IMR-90 (cell line): Measurements from ENCODE around the gene STAM2. TPM values are rescaled to one million over a fixed set of nuclear protein-coding genes. Genes with fewer than 3 reads are reported as not detected.

ENCODE experiments used
- ATAC-seq: fragments of 200-7000 bp; cut with Tn5 transposase; 2 replicates; pipeline ENCODE4 v1.9.1; 2020; ENCODE audit warnings: low read depth, mild to moderate bottlenecking, moderate library complexity
- BruUV-seq: library from RNA; stranded (reverse); fragments of 400-500 nt; replicated peaks from 2 replicates; lab custom pipeline; 2021; lab: Mats Ljungman, UMichigan
- CTCF ChIA-PET: fragments of 300-600 bp; formaldehyde crosslinking; extraction: SDS; loops from one replicate; lab custom pipeline; 2021; ENCODE audit warnings: antibody characterized with exemption; lab: Yijun Ruan, JAX
- POLR2A ChIA-PET: fragments of 300-600 bp; sonication (Branson Sonifier 250); formaldehyde crosslinking; loops from one replicate; lab custom pipeline; 2022; ENCODE audit warnings: antibody characterized with exemption; ENCODE audit not compliant: unreplicated experiment; lab: Charles Lee
- DNase-seq: peaks from one replicate; pipeline ENCODE4 v3.0.0; 2013
- H2AFZ ChIP-seq: replicated peaks from 2 replicates; pipeline ENCODE3; 2013; ENCODE audit warnings: low read length, mild to moderate bottlenecking; ENCODE audit not compliant: poor library complexity
- H2AK5ac ChIP-seq: 2 replicates; pipeline ENCODE4 v1.6.1; 2013; ENCODE audit warnings: low read depth, low read length, inconsistent platforms
- H2AK9ac ChIP-seq: replicated peaks from 2 replicates; pipeline ENCODE3; 2013; ENCODE audit warnings: mild to moderate bottlenecking, low read depth, low read length, moderate library complexity; ENCODE audit not compliant: poor library complexity
- H2BK120ac ChIP-seq: 2 replicates; pipeline ENCODE4 v1.6.1; 2013; ENCODE audit warnings: low read depth, low read length, inconsistent platforms
- H2BK15ac ChIP-seq: 3 replicates; pipeline ENCODE4 v1.6.1; 2013; ENCODE audit warnings: low read depth, low read length, inconsistent platforms
- H2BK20ac ChIP-seq: 2 replicates; pipeline ENCODE4 v1.6.1; 2013; ENCODE audit warnings: low read depth, mild to moderate bottlenecking, inconsistent platforms, low read length, moderate library complexity
- H2BK5ac ChIP-seq: 2 replicates; pipeline ENCODE4 v1.6.1; 2013; ENCODE audit warnings: mild to moderate bottlenecking, low read depth, low read length, inconsistent platforms; ENCODE audit not compliant: poor library complexity, severe bottlenecking
- H3K14ac ChIP-seq: replicated peaks from 2 replicates; pipeline ENCODE4 v1.6.1; 2013; ENCODE audit warnings: low read depth, low read length, inconsistent platforms
- H3K18ac ChIP-seq: 2 replicates; pipeline ENCODE4 v1.6.1; 2013; ENCODE audit warnings: low read depth, low read length, control low read depth
- H3K23ac ChIP-seq: 2 replicates; pipeline ENCODE4 v1.6.1; 2013; ENCODE audit warnings: low read depth, low read length, inconsistent platforms
- H3K27ac ChIP-seq: 2 replicates; pipeline ENCODE4 v1.5.1; 2013; ENCODE audit warnings: mild to moderate bottlenecking, control low read depth, low read length; ENCODE audit not compliant: insufficient read depth
- H3K27me3 ChIP-seq: 2 replicates; pipeline ENCODE4 v1.6.1; 2013; ENCODE audit warnings: low read length; ENCODE audit not compliant: control insufficient read depth, insufficient read depth
- H3K36me3 ChIP-seq: 2 replicates; pipeline ENCODE4 v1.6.1; 2013; ENCODE audit warnings: low read length, mixed read lengths; ENCODE audit not compliant: control insufficient read depth, insufficient read depth
- H3K4ac ChIP-seq: 2 replicates; pipeline ENCODE4 v1.6.1; 2013; ENCODE audit warnings: low read depth, low read length, inconsistent platforms
- H3K4me1 ChIP-seq: 2 replicates; pipeline ENCODE4 v1.6.1; 2013; ENCODE audit warnings: low read length, mixed read lengths; ENCODE audit not compliant: control insufficient read depth, insufficient read depth
- H3K4me2 ChIP-seq: 2 replicates; pipeline ENCODE4 v1.6.1; 2013; ENCODE audit warnings: low read depth, mild to moderate bottlenecking, control low read depth, low read length, moderate library complexity
- H3K4me3 ChIP-seq: 2 replicates; pipeline ENCODE4 v1.5.1; 2013; ENCODE audit warnings: low read depth, mild to moderate bottlenecking, control low read depth, low read length, moderate library complexity; ENCODE audit not compliant: insufficient read depth
- H3K56ac ChIP-seq: 2 replicates; pipeline ENCODE4 v1.6.1; 2013; ENCODE audit warnings: low read length, inconsistent platforms; ENCODE audit not compliant: insufficient read depth; ENCODE audit errors: extremely low read depth
- H3K79me1 ChIP-seq, 2 experiments: 2 replicates each; pipeline ENCODE4 v1.6.1; 2013; ENCODE audit warnings: low read length in 2 of 2, inconsistent platforms in 1 of 2, low read depth in 1 of 2
- H3K9ac ChIP-seq: 2 replicates; pipeline ENCODE4 v1.6.1; 2013; ENCODE audit warnings: low read depth, low read length, control low read depth
- H3K9me1 ChIP-seq: 2 replicates; pipeline ENCODE4 v1.6.1; 2013; ENCODE audit warnings: low read length, inconsistent platforms; ENCODE audit not compliant: insufficient read depth
- H3K9me3 ChIP-seq: 2 replicates; pipeline ENCODE4 v1.6.1; 2013; ENCODE audit warnings: low read length; ENCODE audit not compliant: control insufficient read depth, insufficient read depth
- H4K20me1 ChIP-seq: 2 replicates; pipeline ENCODE4 v1.6.1; 2013; ENCODE audit warnings: low read length, inconsistent platforms; ENCODE audit not compliant: insufficient read depth
- H4K5ac ChIP-seq: 2 replicates; pipeline ENCODE4 v1.6.1; 2013; ENCODE audit warnings: mild to moderate bottlenecking, low read depth, low read length, control low read depth
- H4K8ac ChIP-seq, 2 experiments: 2 replicates each; pipeline ENCODE4 v1.6.1; 2013; ENCODE audit warnings: low read depth in 2 of 2, low read length in 2 of 2, control low read depth in 1 of 2, inconsistent platforms in 1 of 2
- H4K91ac ChIP-seq: 2 replicates; pipeline ENCODE4 v1.6.1; 2013; ENCODE audit warnings: low read depth, low read length, inconsistent platforms; ENCODE audit not compliant: insufficient read depth
- ELK1 ChIP-seq: fragments of 150-350 bp; IDR thresholded peaks from 2 replicates; pipeline ENCODE4 v1.6.1; 2016; ENCODE audit warnings: low read depth, mild to moderate bottlenecking, low read length, moderate library complexity, borderline replicate concordance
- POLR2A ChIP-seq: IDR thresholded peaks from 2 replicates; pipeline ENCODE4 v1.6.1; 2012; ENCODE audit warnings: mild to moderate bottlenecking, low read depth, low read length
- USF2 ChIP-seq: fragments of 150-350 bp; IDR thresholded peaks from 2 replicates; pipeline ENCODE4 v1.6.1; 2017; ENCODE audit warnings: mild to moderate bottlenecking, antibody characterized with exemption, low read length, low read depth
- WGBS, 2 experiments: methylation state at CpG; one replicate each; pipeline versions ENCODE4 v1.1.5 to v1.1.7; 2013; ENCODE audit warnings: missing lambda C conversion rate in 2 of 2; ENCODE audit not compliant: insufficient read length in 1 of 2; ENCODE audit errors: extremely low coverage in 2 of 2; 5-methylcytosine and 5-hydroxymethylcytosine counted together
- dilution Hi-C: fragments of 300-500 bp; cut with HindIII; formaldehyde crosslinking; loops from one replicate; pipeline ENCODE4 v1.14.3; 2018; ENCODE audit warnings: low sequenced_read_pairs; ENCODE audit not compliant: unreplicated experiment
- in situ Hi-C: fragments of 300-500 bp; cut with MboI; formaldehyde crosslinking; loops from 3 replicates; pipeline ENCODE4 v1.14.3; 2019; ENCODE audit warnings: low sequenced_read_pairs, inconsistent platforms, mixed read lengths
- intact Hi-C: fragments of 100-400 bp; cut with micrococcal nuclease; formaldehyde crosslinking; loops from 2 replicates; pipeline ENCODE4 v1.10.0; 2022
- polyA plus RNA-seq, 3 experiments: library from polyadenylated mRNA; depleted of rRNA; stranded (reverse); fragments of >200 nt; gene quantifications; 2 replicates each; pipeline ENCODE4 v1.2.3, GENCODE V29; 2012; ENCODE audit warnings: low replicate concordance in 1 of 3
- total RNA-seq: library from RNA; depleted of rRNA; stranded (reverse); fragments of >200 nt; gene quantifications from 2 replicates; pipeline ENCODE4 v1.2.3, GENCODE V29; 2012

Gene STAM2
- total and polyA plus RNA-seq, 2 of the 4 experiments (the other 2 are of a cell fraction), result 12.5 to 29.2 TPM

- Histone ChIP-seq H3K4me2 (no peak overlapping the region), H3K23ac (no peak overlapping the region), H3K4me1 (no peaks in the 10 kb centered on the region; the same call in 1 of the 2 replicates), H2BK15ac (no peak overlapping the region), H2BK20ac (no peak overlapping the region), H3K4ac (no peak overlapping the region), H3K27ac (no peak overlapping the region), H3K9me3 (no peaks in the 10 kb centered on the region), H3K36me3 (peaks cover 4% of the 10 kb centered on the region; the same call in 1 of the 2 replicates), H2BK5ac (no peak overlapping the region), H4K20me1 (peaks cover 28% of the 10 kb centered on the region), H2AK5ac (no peak overlapping the region), H3K9me1 (peaks cover 4% of the 10 kb centered on the region), H2BK120ac (no peak overlapping the region), H3K56ac (no peak overlapping the region), H3K27me3 (no peaks in the 10 kb centered on the region), H3K14ac (no peak overlapping the region), H3K79me1 (peaks cover 16 to 42% of the 10 kb centered on the region in 2 experiments), H2AK9ac (no peak overlapping the region), H3K9ac (no peak overlapping the region), H4K8ac (no peak overlapping the region), H3K4me3 (no peak overlapping the region), H3K18ac (no peak overlapping the region), H2AFZ (no peak overlapping the region), H4K91ac (no peak overlapping the region), H4K5ac (no peak overlapping the region)
- TF ChIP-seq ELK1, result no peak
- TF ChIP-seq POLR2A, result no peak
- TF ChIP-seq USF2, result no peak
- dilution Hi-C loops, result no loop called here
- intact Hi-C loops, result no loop called here
- in situ Hi-C loops, result no loop called here
- ChIA-PET CTCF (no interaction called here), POLR2A (no interaction called here)
- WGBS, 2 experiments, result no CpG with 5 or more reads among the region's 1 CpG
- ATAC-seq, result no peak
- DNase-seq, result no peak
- no TSS peak for BruUV-seq
These were observed 18.3 kb downstream of the STAM2 start for GRCh38 chr2:152157253-152157652.
